Measurements from ENCODE around the gene SCARF2. TPM values are rescaled to one million over a fixed set of nuclear protein-coding genes. Genes with fewer than 3 reads are reported as not detected.

Gene SCARF2
- total RNA-seq, 1 experiment from 2014 or later, result 10.8 TPM

DNA sequence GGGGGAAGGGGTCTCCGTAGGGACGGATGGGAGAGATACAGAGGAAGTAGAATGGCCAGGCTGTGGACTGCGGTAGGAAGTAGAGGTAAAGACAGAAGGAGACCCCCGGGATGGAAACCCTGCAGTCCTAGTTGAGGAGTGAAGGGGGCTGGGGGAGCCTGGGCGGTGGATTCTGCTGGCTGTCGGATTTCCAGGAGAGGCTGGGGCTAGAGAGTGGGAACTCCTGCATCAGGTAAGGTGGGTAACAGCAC lies 727 bp upstream of the SCARF2 start:
- Histone ChIP-seq H3K9ac (ENCODE audit: extremely low read depth, insufficient read length, low read length) (no peak overlapping the region), H3K4me2 (ENCODE audit: insufficient read depth, insufficient read length, low read length) (peak overlapping the region; percentile 52)
- WGBS (ENCODE audit: extremely low coverage, insufficient read length, low lambda C conversion rate), result no CpG with 5 or more reads among the region's 6 CpGs

More for the DNA sequence above, 727 bp upstream of the SCARF2 start:
- no peak overlapping the region for H2BK5ac ChIP-seq (ENCODE audit: insufficient read length, low read length)
- peaks cover 18 to 22% of the 10 kb centered on the region in 2 experiments for H3K4me1 Mint-ChIP-seq
- H3K9me3 ChIP-seq (ENCODE audit: control insufficient read depth, low read depth, low read length), result no peaks in the 10 kb centered on the region
- H2BK12ac ChIP-seq (ENCODE audit: insufficient read length, low read depth, low read length), result no peak overlapping the region
- peak overlapping the region; percentile 55 to 80 for H3K4me3 Mint-ChIP-seq
- peaks cover 60% of the 10 kb centered on the region for H3K27me3 Mint-ChIP-seq (ENCODE audit: low read depth)
- H3K56ac ChIP-seq (ENCODE audit: insufficient read length, low read depth, low read length), result no peak overlapping the region
- no peak overlapping the region for H3K23ac ChIP-seq (ENCODE audit: insufficient read length, low read depth, low read length)
- no peaks in the 10 kb centered on the region for H3K79me1 ChIP-seq (ENCODE audit: insufficient read depth, low read depth, low read length, poor library complexity, severe bottlenecking)
- no peak overlapping the region for H3K18ac ChIP-seq (ENCODE audit: insufficient read length, low read depth, low read length)
- no peak overlapping the region for H2AFZ ChIP-seq (ENCODE audit: low read length)
- H4K5ac ChIP-seq (ENCODE audit: insufficient read length, low read depth, low read length), result no peak overlapping the region
- no peak for TF ChIP-seq CTCF (conservative IDR thresholded peaks at IDR 0.05)
- no peak overlapping the region for H4K91ac ChIP-seq (ENCODE audit: insufficient read length, low read depth, low read length)
- no peak overlapping the region for H2BK20ac ChIP-seq (ENCODE audit: low read depth, low read length, poor library complexity, severe bottlenecking)
- no peak overlapping the region for H3K4ac ChIP-seq (ENCODE audit: low read depth, low read length)
- no peak overlapping the region for H2AK5ac ChIP-seq (ENCODE audit: insufficient read length, low read length)
- H4K20me1 ChIP-seq (ENCODE audit: control insufficient read depth, insufficient read depth, insufficient read length), result no peaks in the 10 kb centered on the region
- no peak overlapping the region for H3K14ac ChIP-seq (ENCODE audit: insufficient read depth, low read length)
- peaks cover 10% of the 10 kb centered on the region; the same call in 1 of the 2 replicates for H3K27me3 ChIP-seq (ENCODE audit: insufficient read depth, low read length)
- H3K23me2 ChIP-seq (ENCODE audit: insufficient read length, low read depth, low read length, poor library complexity, severe bottlenecking), result peaks cover 17% of the 10 kb centered on the region
- no peak overlapping the region for H2BK15ac ChIP-seq (ENCODE audit: low read depth, low read length)
- H3K9me3 Mint-ChIP-seq, result no peaks in the 10 kb centered on the region
- no peaks in the 10 kb centered on the region for H3K79me2 ChIP-seq (ENCODE audit: insufficient read depth, low read length)
- H3K4me1 ChIP-seq (ENCODE audit: insufficient read depth, low read length), result 0 out of 2 replicates have a peak, but pooled peaks cover 2% of the 10 kb centered on the region
- no peak overlapping the region for H4K8ac ChIP-seq (replicated peaks; ENCODE audit: insufficient read length, low read depth, low read length)
- no peak overlapping the region for H3T11ph ChIP-seq (ENCODE audit: low read length)
- H2BK120ac ChIP-seq (ENCODE audit: low read depth, low read length, poor library complexity, severe bottlenecking), result no peak overlapping the region
- H3K27ac Mint-ChIP-seq, result no peak overlapping the region; a peak in 1 of 7 replicates
- DNase-seq, result no peak
- no peak overlapping the region for H3K27ac ChIP-seq (ENCODE audit: insufficient read length, low read depth, low read length)
- H3K36me3 Mint-ChIP-seq (ENCODE audit: insufficient read depth in 1 of 3, low read depth in 3 of 3), result peaks cover 0 to 9% (median 2%) of the 10 kb centered on the region in 3 experiments; a peak in 4 of 7 replicates
